HEK293 (cell line): ENCODE results near the gene PCDHA9.

Experiments
- CTCF ChIA-PET: fragments of 350-600 bp; formaldehyde crosslinking; extraction: SDS; loops from one replicate; lab custom pipeline; 2021; ENCODE audit warnings: antibody characterized with exemption; lab: Yijun Ruan, JAX
- POLR2A ChIA-PET: fragments of 300-600 bp; formaldehyde crosslinking; extraction: SDS; loops from one replicate; lab custom pipeline; 2020; ENCODE audit warnings: antibody characterized with exemption, inconsistent platforms; lab: Yijun Ruan, JAX
- H3K27ac ChIP-seq: fragments of 200-500 bp; sonication (Bioruptor generic); 2 replicates; pipeline ENCODE4 v1.5.1; 2014; ENCODE audit warnings: low read depth, low read length, control low read depth, inconsistent platforms; ENCODE audit errors: extremely low read depth
- H3K36me3 ChIP-seq, 2 experiments: fragments of 200-500 bp in 1 of 2; sonication (Bioruptor generic) in 1 of 2; 1 replicate in 1 of 2; 2 replicates in 1 of 2; pipeline ENCODE4 v1.5.1; 2014 to 2017; ENCODE audit warnings: inconsistent platforms in 2 of 2, low read length in 2 of 2; ENCODE audit not compliant: control insufficient read depth in 2 of 2, insufficient read depth in 1 of 2
- H3K4me1 ChIP-seq: fragments of 200-500 bp; sonication (Bioruptor generic); 2 replicates; pipeline ENCODE4 v1.5.1; 2014; ENCODE audit warnings: mild to moderate bottlenecking, low read length, inconsistent platforms; ENCODE audit not compliant: control insufficient read depth, insufficient read depth
- H3K4me3 ChIP-seq: 2 replicates; pipeline ENCODE4 v1.5.1; 2011; ENCODE audit warnings: low read depth, mild to moderate bottlenecking, control low read depth, low read length, moderate library complexity
- H3K9me3 ChIP-seq: fragments of 200-500 bp; sonication (Bioruptor generic); 2 replicates; pipeline ENCODE4 v1.5.1; 2014; ENCODE audit warnings: low read depth, low read length, inconsistent platforms; ENCODE audit not compliant: control insufficient read depth, insufficient read depth
- HOXC10 ChIP-seq: sonication (generic); formaldehyde crosslinking; IDR thresholded peaks from 2 replicates; pipeline ENCODE4 v1.8.1; 2023; ENCODE audit warnings: mild to moderate bottlenecking, missing genetic modification reagents
- KLF1 ChIP-seq: fragments of 450-650 bp; formaldehyde crosslinking; IDR thresholded peaks from 2 replicates; pipeline ENCODE4 v1.5.1; 2016; ENCODE audit warnings: missing biosample characterization, missing genetic modification characterization
- ZBTB1 ChIP-seq: fragments of 450-650 bp; formaldehyde crosslinking; IDR thresholded peaks from 2 replicates; pipeline ENCODE4 v1.5.1; 2016; ENCODE audit warnings: missing biosample characterization, missing genetic modification characterization
- ZBTB48 ChIP-seq: fragments of 450-650 bp; formaldehyde crosslinking; IDR thresholded peaks from 2 replicates; pipeline ENCODE4 v1.5.1; 2016; ENCODE audit warnings: missing biosample characterization, missing genetic modification characterization
- ZEB2 ChIP-seq: fragments of 450-650 bp; formaldehyde crosslinking; IDR thresholded peaks from 2 replicates; pipeline ENCODE4 v1.5.1; 2016; ENCODE audit warnings: missing biosample characterization, missing genetic modification characterization
- ZNF10 ChIP-seq: fragments of 450-650 bp; formaldehyde crosslinking; IDR thresholded peaks from 2 replicates; pipeline ENCODE4 v1.5.1; 2017; ENCODE audit warnings: missing biosample characterization, missing genetic modification characterization
- ZNF114 ChIP-seq: fragments of 450-650 bp; formaldehyde crosslinking; IDR thresholded peaks from 2 replicates; pipeline ENCODE4 v1.5.0; 2017; ENCODE audit warnings: missing biosample characterization, missing genetic modification characterization
- ZNF169 ChIP-seq: fragments of 450-650 bp; formaldehyde crosslinking; IDR thresholded peaks from 2 replicates; pipeline ENCODE4 v1.5.1; 2016; ENCODE audit warnings: missing biosample characterization, missing genetic modification characterization
- ZNF174 ChIP-seq: fragments of 450-650 bp; formaldehyde crosslinking; IDR thresholded peaks from 2 replicates; pipeline ENCODE4 v1.5.0; 2017; ENCODE audit warnings: missing biosample characterization, mild to moderate bottlenecking, missing genetic modification characterization
- ZNF2 ChIP-seq: fragments of 450-650 bp; formaldehyde crosslinking; IDR thresholded peaks from 2 replicates; pipeline ENCODE4 v1.5.1; 2016; ENCODE audit warnings: missing biosample characterization, missing genetic modification characterization
- ZNF292 ChIP-seq: fragments of 450-650 bp; formaldehyde crosslinking; IDR thresholded peaks from 2 replicates; pipeline ENCODE4 v1.5.1; 2016; ENCODE audit warnings: low read depth, missing biosample characterization, missing genetic modification characterization, borderline replicate concordance
- ZNF354C ChIP-seq: fragments of 450-650 bp; formaldehyde crosslinking; IDR thresholded peaks from 2 replicates; pipeline ENCODE4 v1.5.1; 2016; ENCODE audit warnings: missing biosample characterization, missing genetic modification characterization, low read depth, borderline replicate concordance
- ZNF521 ChIP-seq: fragments of 450-650 bp; formaldehyde crosslinking; IDR thresholded peaks from 2 replicates; pipeline ENCODE4 v1.5.1; 2017; ENCODE audit warnings: missing biosample characterization, mild to moderate bottlenecking, missing genetic modification characterization
- ZNF529 ChIP-seq: fragments of 450-650 bp; formaldehyde crosslinking; IDR thresholded peaks from 2 replicates; pipeline ENCODE4 v1.5.1; 2017; ENCODE audit warnings: missing genetic modification characterization, missing biosample characterization; ENCODE audit not compliant: insufficient replicate concordance
- ZNF530 ChIP-seq: fragments of 450-650 bp; formaldehyde crosslinking; IDR thresholded peaks from 2 replicates; pipeline ENCODE4 v1.5.1; 2016; ENCODE audit warnings: low read depth, missing biosample characterization, missing genetic modification characterization
- ZNF571 ChIP-seq: fragments of 450-650 bp; formaldehyde crosslinking; IDR thresholded peaks from 2 replicates; pipeline ENCODE4 v1.5.0; 2017; ENCODE audit warnings: missing biosample characterization, missing genetic modification characterization
- ZNF623 ChIP-seq: fragments of 450-650 bp; formaldehyde crosslinking; IDR thresholded peaks from 2 replicates; pipeline ENCODE4 v1.5.1; 2016; ENCODE audit warnings: missing biosample characterization, missing genetic modification characterization
- ZNF624 ChIP-seq: fragments of 450-650 bp; formaldehyde crosslinking; IDR thresholded peaks from 2 replicates; pipeline ENCODE4 v1.5.1; 2017; ENCODE audit warnings: missing biosample characterization, missing genetic modification characterization
- TF ChIP-seq, protein P1 (sequence below): fragments of 450-650 bp; formaldehyde crosslinking; conservative IDR thresholded peaks from 2 replicates; pipeline ENCODE4 v1.5.1; 2016; ENCODE audit warnings: low read depth, missing biosample characterization, missing genetic modification characterization
- TF ChIP-seq, protein P2 (sequence below): fragments of 450-650 bp; formaldehyde crosslinking; IDR thresholded peaks from 2 replicates; pipeline ENCODE4 v1.5.1; 2017; ENCODE audit warnings: missing biosample characterization, missing genetic modification characterization
- TF ChIP-seq, protein P3 (sequence below): fragments of 450-650 bp; formaldehyde crosslinking; IDR thresholded peaks from 2 replicates; pipeline ENCODE4 v1.5.1; 2017; ENCODE audit warnings: missing biosample characterization, missing genetic modification characterization

PCDHA9 gene

DNA sequence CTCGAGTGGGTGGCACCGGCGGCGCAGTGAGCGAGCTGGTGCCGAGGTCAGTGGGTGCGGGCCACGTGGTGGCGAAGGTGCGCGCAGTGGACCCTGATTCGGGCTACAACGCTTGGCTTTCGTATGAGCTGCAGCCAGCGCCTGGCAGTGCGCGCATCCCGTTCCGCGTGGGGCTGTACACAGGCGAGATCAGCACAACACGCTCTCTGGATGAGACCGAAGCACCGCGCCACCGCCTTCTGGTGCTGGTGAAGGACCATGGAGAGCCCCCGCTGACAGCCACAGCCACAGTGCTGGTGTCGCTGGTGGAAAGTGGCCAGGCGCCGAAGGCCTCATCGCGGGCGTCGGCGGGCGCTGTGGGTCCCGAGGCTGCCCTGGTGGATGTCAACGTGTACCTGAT is 24.7 kb upstream of the PCDHA9 start:
- CTCF ChIA-PET, result no interaction called here
- no peaks in the 10 kb centered on the region for H3K36me3 ChIP-seq
- no peak for TF ChIP-seq ZNF624 (tag by site-specific recombination)
- TF ChIP-seq ZNF529 (tag by site-specific recombination), result no peak
- no peaks in the 10 kb centered on the region for H3K9me3 ChIP-seq
- H3K27ac ChIP-seq, result no peak overlapping the region
- no peak overlapping the region for H3K4me3 ChIP-seq
- no peaks in the 10 kb centered on the region for H3K4me1 ChIP-seq
- POLR2A ChIA-PET, result no interaction called here

DNA sequence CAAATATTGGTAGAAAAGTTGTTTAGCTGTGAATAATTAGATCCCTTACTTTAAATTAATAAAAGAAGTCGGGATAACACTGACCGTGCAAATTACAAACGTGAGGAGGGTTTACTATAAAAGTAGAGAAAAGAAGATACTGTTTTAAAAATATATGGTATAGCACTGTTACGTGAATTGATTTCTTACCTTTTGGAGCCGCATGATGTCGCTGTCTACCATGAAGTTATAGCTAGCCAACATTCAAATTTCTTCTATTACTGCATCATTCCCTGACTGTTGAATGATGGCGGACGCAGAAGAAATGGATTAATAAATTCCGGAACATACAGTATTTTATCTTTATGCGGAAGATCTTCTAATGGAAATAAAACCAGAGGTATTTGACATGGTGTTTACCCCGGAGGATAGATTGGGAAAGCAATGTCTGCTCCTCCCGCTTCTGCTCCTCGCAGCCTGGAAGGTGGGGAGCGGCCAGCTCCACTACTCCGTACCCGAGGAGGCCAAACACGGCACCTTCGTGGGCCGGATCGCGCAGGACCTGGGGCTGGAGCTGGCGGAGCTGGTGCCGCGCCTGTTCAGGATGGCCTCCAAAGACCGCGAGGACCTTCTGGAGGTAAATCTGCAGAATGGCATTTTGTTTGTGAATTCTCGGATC is 20.3 kb upstream of the PCDHA9 start, which contains the start of gene PCDHA6:
Gene PCDHA6, plus strand, starts transcription at position 257 of the 658 bp plus-strand sequence. Its CDS starts 132 bp downstream, at position 389.
- ChIA-PET POLR2A (no interaction called here), CTCF (interaction anchor here (0.7 kb wide), 1 partner anchor 22 kb away, joined by 4 read pairs; no protein-coding TSS in a partner anchor)
- no peak within 1 kb of the TSS for H3K27ac ChIP-seq
- H3K4me1 ChIP-seq, result no peaks in the 10 kb centered on the region
- no peaks in the 10 kb centered on the region for H3K9me3 ChIP-seq
- no peaks in the 10 kb centered on the region for H3K36me3 ChIP-seq
- TF ChIP-seq ZNF623 (no peak), ZNF354C (tag by site-specific recombination) (no peak), ZNF624 (tag by site-specific recombination) (no peak), ZNF169 (tag by site-specific recombination) (no peak), ZNF530 (tag by site-specific recombination) (no peak)
- TF ChIP-seq, protein P1, sequence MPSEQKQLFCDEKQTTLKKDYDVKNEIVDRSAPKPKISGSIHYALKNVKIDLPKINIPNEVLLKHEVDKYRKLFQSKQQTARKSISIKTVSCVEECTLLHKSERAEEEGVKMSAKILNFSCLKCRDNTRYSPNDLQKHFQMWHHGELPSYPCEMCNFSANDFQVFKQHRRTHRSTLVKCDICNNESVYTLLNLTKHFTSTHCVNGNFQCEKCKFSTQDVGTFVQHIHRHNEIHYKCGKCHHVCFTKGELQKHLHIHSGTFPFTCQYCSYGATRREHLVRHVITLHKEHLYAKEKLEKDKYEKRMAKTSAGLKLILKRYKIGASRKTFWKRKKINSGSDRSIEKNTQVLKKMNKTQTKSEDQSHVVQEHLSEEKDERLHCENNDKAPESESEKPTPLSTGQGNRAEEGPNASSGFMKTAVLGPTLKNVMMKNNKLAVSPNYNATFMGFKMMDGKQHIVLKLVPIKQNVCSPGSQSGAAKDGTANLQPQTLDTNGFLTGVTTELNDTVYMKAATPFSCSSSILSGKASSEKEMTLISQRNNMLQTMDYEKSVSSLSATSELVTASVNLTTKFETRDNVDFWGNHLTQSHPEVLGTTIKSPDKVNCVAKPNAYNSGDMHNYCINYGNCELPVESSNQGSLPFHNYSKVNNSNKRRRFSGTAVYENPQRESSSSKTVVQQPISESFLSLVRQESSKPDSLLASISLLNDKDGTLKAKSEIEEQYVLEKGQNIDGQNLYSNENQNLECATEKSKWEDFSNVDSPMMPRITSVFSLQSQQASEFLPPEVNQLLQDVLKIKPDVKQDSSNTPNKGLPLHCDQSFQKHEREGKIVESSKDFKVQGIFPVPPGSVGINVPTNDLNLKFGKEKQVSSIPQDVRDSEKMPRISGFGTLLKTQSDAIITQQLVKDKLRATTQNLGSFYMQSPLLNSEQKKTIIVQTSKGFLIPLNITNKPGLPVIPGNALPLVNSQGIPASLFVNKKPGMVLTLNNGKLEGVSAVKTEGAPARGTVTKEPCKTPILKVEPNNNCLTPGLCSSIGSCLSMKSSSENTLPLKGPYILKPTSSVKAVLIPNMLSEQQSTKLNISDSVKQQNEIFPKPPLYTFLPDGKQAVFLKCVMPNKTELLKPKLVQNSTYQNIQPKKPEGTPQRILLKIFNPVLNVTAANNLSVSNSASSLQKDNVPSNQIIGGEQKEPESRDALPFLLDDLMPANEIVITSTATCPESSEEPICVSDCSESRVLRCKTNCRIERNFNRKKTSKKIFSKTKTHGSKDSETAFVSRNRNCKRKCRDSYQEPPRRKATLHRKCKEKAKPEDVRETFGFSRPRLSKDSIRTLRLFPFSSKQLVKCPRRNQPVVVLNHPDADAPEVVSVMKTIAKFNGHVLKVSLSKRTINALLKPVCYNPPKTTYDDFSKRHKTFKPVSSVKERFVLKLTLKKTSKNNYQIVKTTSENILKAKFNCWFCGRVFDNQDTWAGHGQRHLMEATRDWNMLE, result no peak
- TF ChIP-seq, protein P2, sequence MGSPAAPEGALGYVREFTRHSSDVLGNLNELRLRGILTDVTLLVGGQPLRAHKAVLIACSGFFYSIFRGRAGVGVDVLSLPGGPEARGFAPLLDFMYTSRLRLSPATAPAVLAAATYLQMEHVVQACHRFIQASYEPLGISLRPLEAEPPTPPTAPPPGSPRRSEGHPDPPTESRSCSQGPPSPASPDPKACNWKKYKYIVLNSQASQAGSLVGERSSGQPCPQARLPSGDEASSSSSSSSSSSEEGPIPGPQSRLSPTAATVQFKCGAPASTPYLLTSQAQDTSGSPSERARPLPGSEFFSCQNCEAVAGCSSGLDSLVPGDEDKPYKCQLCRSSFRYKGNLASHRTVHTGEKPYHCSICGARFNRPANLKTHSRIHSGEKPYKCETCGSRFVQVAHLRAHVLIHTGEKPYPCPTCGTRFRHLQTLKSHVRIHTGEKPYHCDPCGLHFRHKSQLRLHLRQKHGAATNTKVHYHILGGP (tag by site-specific recombination), result no peak
- H3K4me3 ChIP-seq, result no peak within 1 kb of the TSS

DNA sequence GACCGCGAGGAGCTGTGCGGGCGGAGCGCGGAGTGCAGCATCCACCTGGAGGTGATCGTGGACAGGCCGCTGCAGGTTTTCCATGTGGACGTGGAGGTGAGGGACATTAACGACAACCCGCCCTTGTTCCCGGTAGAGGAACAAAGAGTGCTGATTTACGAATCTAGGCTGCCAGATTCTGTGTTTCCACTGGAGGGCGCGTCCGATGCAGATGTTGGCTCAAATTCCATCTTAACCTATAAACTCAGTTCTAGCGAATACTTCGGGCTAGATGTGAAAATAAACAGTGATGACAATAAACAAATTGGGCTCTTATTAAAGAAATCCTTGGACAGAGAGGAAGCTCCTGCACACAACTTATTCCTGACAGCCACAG is 19.8 kb upstream of the PCDHA9 start:
- H3K4me1 ChIP-seq, result no peaks in the 10 kb centered on the region
- H3K9me3 ChIP-seq, result no peaks in the 10 kb centered on the region
- CTCF ChIA-PET, result no interaction called here
- POLR2A ChIA-PET, result no interaction called here
- no peak overlapping the region for H3K27ac ChIP-seq
- no peaks in the 10 kb centered on the region for H3K36me3 ChIP-seq
- no peak overlapping the region for H3K4me3 ChIP-seq
- no peak for TF ChIP-seq ZNF114 (tag by site-specific recombination)
- no peak for TF ChIP-seq ZBTB1 (tag by site-specific recombination)
- TF ChIP-seq ZNF174 (tag by site-specific recombination), result no peak
- no peak for TF ChIP-seq ZEB2
- TF ChIP-seq ZNF292 (tag by site-specific recombination), result no peak
- TF ChIP-seq, protein P3, sequence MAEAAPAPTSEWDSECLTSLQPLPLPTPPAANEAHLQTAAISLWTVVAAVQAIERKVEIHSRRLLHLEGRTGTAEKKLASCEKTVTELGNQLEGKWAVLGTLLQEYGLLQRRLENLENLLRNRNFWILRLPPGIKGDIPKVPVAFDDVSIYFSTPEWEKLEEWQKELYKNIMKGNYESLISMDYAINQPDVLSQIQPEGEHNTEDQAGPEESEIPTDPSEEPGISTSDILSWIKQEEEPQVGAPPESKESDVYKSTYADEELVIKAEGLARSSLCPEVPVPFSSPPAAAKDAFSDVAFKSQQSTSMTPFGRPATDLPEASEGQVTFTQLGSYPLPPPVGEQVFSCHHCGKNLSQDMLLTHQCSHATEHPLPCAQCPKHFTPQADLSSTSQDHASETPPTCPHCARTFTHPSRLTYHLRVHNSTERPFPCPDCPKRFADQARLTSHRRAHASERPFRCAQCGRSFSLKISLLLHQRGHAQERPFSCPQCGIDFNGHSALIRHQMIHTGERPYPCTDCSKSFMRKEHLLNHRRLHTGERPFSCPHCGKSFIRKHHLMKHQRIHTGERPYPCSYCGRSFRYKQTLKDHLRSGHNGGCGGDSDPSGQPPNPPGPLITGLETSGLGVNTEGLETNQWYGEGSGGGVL (tag by site-specific recombination), result no peak
- no peak for TF ChIP-seq ZNF10 (tag by site-specific recombination)
- no peak for TF ChIP-seq KLF1
- no peak for TF ChIP-seq ZNF571 (tag by site-specific recombination)
- no peak for TF ChIP-seq ZBTB48
- no peak for TF ChIP-seq ZNF2 (tag by site-specific recombination)
- no peak for TF ChIP-seq ZNF521 (tag by site-specific recombination)
- TF ChIP-seq HOXC10 (CRISPR knock-in tag), result no peak
